HCT116 (cell line): ENCODE measurements around the gene MAN2B2. TPM values are rescaled to one million over a fixed set of nuclear protein-coding genes. Genes with fewer than 3 reads are reported as not detected.

Source experiments
- ATAC-seq: fragments of 200-7000 bp; cut with Tn5 transposase; 2 replicates; pipeline ENCODE4 v1.9.1; 2020; ENCODE audit warnings: mild to moderate bottlenecking, moderate library complexity
- BruUV-seq: library from RNA; stranded (reverse); fragments of 400-500 nt; replicated peaks from 2 replicates; lab custom pipeline; 2021; lab: Mats Ljungman, UMichigan
- CTCF ChIA-PET: fragments of 300-600 bp; sonication (Branson Sonifier 250); formaldehyde crosslinking; loops from one replicate; lab custom pipeline; 2021; ENCODE audit warnings: antibody characterized with exemption; lab: Charles Lee
- POLR2A ChIA-PET: fragments of 300-600, 350-600 bp; sonication (Branson Sonifier 250); formaldehyde crosslinking; loops from one replicate; lab custom pipeline; 2021; ENCODE audit warnings: antibody characterized with exemption; lab: Charles Lee
- RAD21 ChIA-PET, 2 experiments: fragments of 300-600 bp; sonication (Branson Sonifier 250); formaldehyde crosslinking; loops; one replicate each; lab custom pipeline; 2023; ENCODE audit warnings: low total read pairs in 2 of 2; ENCODE audit not compliant: uncharacterized antibody in 2 of 2, unreplicated experiment in 2 of 2, low non-redundant PET in 1 of 2; lab: Charles Lee
- DNase-seq: peaks from one replicate; pipeline ENCODE4 v3.0.0-alpha.2; 2010; ENCODE audit warnings: low read depth, low spot score
- H2AFZ ChIP-seq: fragments of 200-600 bp; shearing (Covaris generic), sonication (generic); 2 replicates; pipeline ENCODE4 v1.6.1; 2017; ENCODE audit warnings: low read depth, mixed run types, mixed read lengths, antibody characterized with exemption, low read length; ENCODE audit not compliant: poor library complexity, severe bottlenecking
- H3K27ac ChIP-seq: 2 replicates; pipeline ENCODE4 v1.5.1; 2012; ENCODE audit warnings: low read depth, low read length
- H3K27me3 ChIP-seq: fragments of 200-600 bp; sonication (generic); 2 replicates; pipeline ENCODE4 v1.6.1; 2016; ENCODE audit warnings: mixed run types, low read length, mixed read lengths; ENCODE audit not compliant: insufficient read depth
- H3K36me3 ChIP-seq, 2 experiments: fragments of 200-500 bp in 1 of 2; fragments of 200-600 bp in 1 of 2; sonication (Bioruptor generic) in 1 of 2; sonication (generic) in 1 of 2; 2 replicates each; pipeline versions ENCODE4 v1.5.1 to v1.6.1; 2014 to 2016; ENCODE audit warnings: low read length in 2 of 2, inconsistent platforms in 1 of 2, mixed read lengths in 1 of 2, mixed run types in 1 of 2; ENCODE audit not compliant: insufficient read depth in 2 of 2, control insufficient read depth in 1 of 2
- H3K4me1 ChIP-seq, 2 experiments: fragments of 200-600 bp in 1 of 2; sonication (generic) in 1 of 2; 2 replicates each; pipeline versions ENCODE4 v1.5.1 to v1.6.1; 2012 to 2017; ENCODE audit warnings: low read length in 2 of 2, inconsistent platforms in 1 of 2, mild to moderate bottlenecking in 1 of 2, mixed read lengths in 1 of 2, mixed run types in 1 of 2, moderate library complexity in 1 of 2; ENCODE audit not compliant: insufficient read depth in 2 of 2, control insufficient read depth in 1 of 2
- H3K4me2 ChIP-seq: fragments of 200-600 bp; sonication (generic); 2 replicates; pipeline ENCODE4 v1.6.1; 2017; ENCODE audit warnings: mixed run types, low read length, mixed read lengths
- H3K4me3 ChIP-seq, 2 experiments: fragments of 200-600 bp in 1 of 2; sonication (generic) in 1 of 2; replicated peaks in 1 of 2; 2 replicates each; pipeline ENCODE4 v1.5.1; 2011 to 2016; ENCODE audit warnings: low read length in 2 of 2, control low read depth in 1 of 2, low read depth in 1 of 2, mild to moderate bottlenecking in 1 of 2, mixed read lengths in 1 of 2, mixed run types in 1 of 2
- H3K79me2 ChIP-seq: fragments of 200-600 bp; sonication (generic); 2 replicates; pipeline ENCODE4 v1.6.1; 2017; ENCODE audit warnings: mild to moderate bottlenecking, mixed run types, low read length, moderate library complexity, mixed read lengths; ENCODE audit not compliant: insufficient read depth
- H3K9ac ChIP-seq: fragments of 200-600 bp; sonication (generic); 2 replicates; pipeline ENCODE4 v1.6.1; 2016; ENCODE audit warnings: low read length, mixed read lengths
- H3K9me2 ChIP-seq: fragments of 200-600 bp; sonication (generic), shearing (Covaris generic); 2 replicates; pipeline ENCODE4 v1.6.1; 2017; ENCODE audit warnings: mixed run types, mild to moderate bottlenecking, moderate library complexity; ENCODE audit not compliant: insufficient read depth
- H3K9me3 ChIP-seq, 2 experiments: fragments of 200-500 bp in 1 of 2; fragments of 200-600 bp in 1 of 2; sonication (Bioruptor generic) in 1 of 2; sonication (generic) in 1 of 2; 2 replicates each; pipeline ENCODE4 v1.6.1; 2014 to 2017; ENCODE audit warnings: low read length in 2 of 2, mixed read lengths in 2 of 2, inconsistent platforms in 1 of 2, low read depth in 1 of 2, mild to moderate bottlenecking in 1 of 2, mixed run types in 1 of 2, moderate library complexity in 1 of 2; ENCODE audit not compliant: control insufficient read depth in 1 of 2, insufficient read depth in 1 of 2
- H4K20me1 ChIP-seq: fragments of 200-600 bp; sonication (generic), shearing (Covaris generic); 2 replicates; pipeline ENCODE4 v1.6.1; 2017; ENCODE audit warnings: mixed run types, mild to moderate bottlenecking, moderate library complexity; ENCODE audit not compliant: insufficient read depth
- EZH2phosphoT487 ChIP-seq: fragments of 200-600 bp; IDR thresholded peaks from 2 replicates; pipeline ENCODE4 v1.6.1; 2018; ENCODE audit warnings: antibody characterized with exemption, borderline replicate concordance
- SRF ChIP-seq: IDR thresholded peaks from 2 replicates; pipeline ENCODE4 v1.6.1; 2012; ENCODE audit warnings: low read depth
- YY1 ChIP-seq: IDR thresholded peaks from 2 replicates; pipeline ENCODE4 v1.6.1; 2011; ENCODE audit warnings: low read length, low read depth, moderate library complexity, mild to moderate bottlenecking; ENCODE audit not compliant: insufficient replicate concordance; ENCODE audit errors: extremely low read depth
- intact Hi-C: fragments of 100-400 bp; cut with micrococcal nuclease; formaldehyde crosslinking; loops from 2 replicates; pipeline ENCODE4 v1.10.0; 2022
- total RNA-seq: library from RNA; stranded (reverse); gene quantifications from one replicate; pipeline ENCODE4 v1.2.1, GENCODE V29; 2021; ENCODE audit not compliant: unreplicated experiment
- TF ChIP-seq, protein P1 (sequence below): IDR thresholded peaks from 2 replicates; pipeline ENCODE4 v1.6.1; 2012; ENCODE audit warnings: low read depth

MAN2B2 gene
- total RNA-seq, 1 experiment from 2014 or later, result 18.0 TPM

DNA sequence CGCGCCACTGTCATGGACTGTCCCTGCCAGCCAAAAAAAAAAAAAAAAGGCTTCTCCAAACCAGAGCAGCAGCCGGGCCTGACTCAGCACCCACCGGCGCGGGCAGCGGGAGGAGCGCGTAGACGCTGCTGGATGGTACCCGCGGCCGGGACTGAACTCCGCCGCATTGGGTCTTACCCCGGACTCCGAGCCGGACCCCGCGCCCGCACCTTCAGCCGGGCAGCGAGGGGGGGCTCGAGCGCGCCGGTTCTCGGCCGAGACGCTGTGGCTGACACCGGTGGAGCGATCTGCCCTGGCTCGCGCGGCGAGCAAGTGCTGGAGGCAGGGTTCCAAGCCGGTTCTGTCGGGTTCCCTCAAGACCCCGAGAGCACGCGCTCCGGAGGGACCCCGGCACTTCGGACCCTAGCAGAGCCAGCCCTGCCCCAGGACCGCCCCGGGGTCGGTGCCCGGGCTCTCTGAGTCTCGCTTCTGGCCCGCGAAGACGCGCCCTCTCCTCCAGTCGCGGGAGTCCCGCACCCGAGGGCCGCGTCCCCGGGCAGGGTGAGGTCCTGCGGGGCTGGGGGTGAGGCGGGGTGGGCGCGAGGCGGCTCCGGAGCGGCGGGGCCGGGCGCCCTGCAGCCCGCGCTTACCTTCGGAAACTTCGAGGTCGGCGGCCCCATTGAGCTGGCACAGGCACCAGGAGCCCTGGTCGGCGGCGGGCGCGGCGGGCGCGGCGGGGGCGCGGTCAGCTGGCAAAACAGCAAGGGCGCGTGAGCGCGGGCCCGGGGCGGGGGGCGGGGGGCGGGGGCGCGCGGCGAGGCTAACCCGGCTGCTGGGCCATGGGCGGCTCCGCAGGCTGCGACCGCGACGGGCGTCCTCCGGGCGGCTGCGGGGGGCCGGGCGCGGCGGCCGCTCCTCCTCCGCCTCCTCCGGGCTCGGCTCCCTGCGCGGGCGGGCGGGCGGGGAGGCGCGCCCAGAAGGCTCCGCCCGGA is 11.8 kb upstream of the MAN2B2 start:
- RAD21 ChIA-PET, result no interaction called here
- H3K36me3 ChIP-seq, result no peaks in the 10 kb centered on the region
- POLR2A ChIA-PET, result no interaction called here
- H3K9me3 ChIP-seq, result no peaks in the 10 kb centered on the region
- intact Hi-C loops, result no loop called here
- H4K20me1 ChIP-seq, result no peaks in the 10 kb centered on the region
- peaks cover 29% of the 10 kb centered on the region for H3K27me3 ChIP-seq
- ATAC-seq, result peak; percentile 30; the same call in 1 of the 2 replicates
- no peak overlapping the region for H2AFZ ChIP-seq
- CTCF ChIA-PET, result interaction anchor here (1.5 kb wide), 1 partner anchor 15 kb away, joined by 4 read pairs; no protein-coding TSS in a partner anchor
- H3K9me2 ChIP-seq, result no peaks in the 10 kb centered on the region
- peaks cover 2 to 5% of the 10 kb centered on the region in 2 experiments for H3K4me1 ChIP-seq
- H3K9ac ChIP-seq, result no peak overlapping the region
- DNase-seq, result no peak
- H3K4me3 ChIP-seq, result no peak overlapping the region
- no peak overlapping the region for H3K4me2 ChIP-seq
- no peak overlapping the region for H3K27ac ChIP-seq
- no peaks in the 10 kb centered on the region for H3K79me2 ChIP-seq
- no TSS peak for BruUV-seq
- no peak for TF ChIP-seq YY1
- TF ChIP-seq, protein P1, sequence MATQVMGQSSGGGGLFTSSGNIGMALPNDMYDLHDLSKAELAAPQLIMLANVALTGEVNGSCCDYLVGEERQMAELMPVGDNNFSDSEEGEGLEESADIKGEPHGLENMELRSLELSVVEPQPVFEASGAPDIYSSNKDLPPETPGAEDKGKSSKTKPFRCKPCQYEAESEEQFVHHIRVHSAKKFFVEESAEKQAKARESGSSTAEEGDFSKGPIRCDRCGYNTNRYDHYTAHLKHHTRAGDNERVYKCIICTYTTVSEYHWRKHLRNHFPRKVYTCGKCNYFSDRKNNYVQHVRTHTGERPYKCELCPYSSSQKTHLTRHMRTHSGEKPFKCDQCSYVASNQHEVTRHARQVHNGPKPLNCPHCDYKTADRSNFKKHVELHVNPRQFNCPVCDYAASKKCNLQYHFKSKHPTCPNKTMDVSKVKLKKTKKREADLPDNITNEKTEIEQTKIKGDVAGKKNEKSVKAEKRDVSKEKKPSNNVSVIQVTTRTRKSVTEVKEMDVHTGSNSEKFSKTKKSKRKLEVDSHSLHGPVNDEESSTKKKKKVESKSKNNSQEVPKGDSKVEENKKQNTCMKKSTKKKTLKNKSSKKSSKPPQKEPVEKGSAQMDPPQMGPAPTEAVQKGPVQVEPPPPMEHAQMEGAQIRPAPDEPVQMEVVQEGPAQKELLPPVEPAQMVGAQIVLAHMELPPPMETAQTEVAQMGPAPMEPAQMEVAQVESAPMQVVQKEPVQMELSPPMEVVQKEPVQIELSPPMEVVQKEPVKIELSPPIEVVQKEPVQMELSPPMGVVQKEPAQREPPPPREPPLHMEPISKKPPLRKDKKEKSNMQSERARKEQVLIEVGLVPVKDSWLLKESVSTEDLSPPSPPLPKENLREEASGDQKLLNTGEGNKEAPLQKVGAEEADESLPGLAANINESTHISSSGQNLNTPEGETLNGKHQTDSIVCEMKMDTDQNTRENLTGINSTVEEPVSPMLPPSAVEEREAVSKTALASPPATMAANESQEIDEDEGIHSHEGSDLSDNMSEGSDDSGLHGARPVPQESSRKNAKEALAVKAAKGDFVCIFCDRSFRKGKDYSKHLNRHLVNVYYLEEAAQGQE, result no peak
- TF ChIP-seq EZH2phosphoT487, result no peak
- no peak for TF ChIP-seq SRF
